Activated gamma-delta T cell treated with Interleukin-2 at 50 U/mL for 16 hours (primary cell): ENCODE data around the gene PRPS1L1.

ENCODE experiments used
- DNase-seq: peaks from one replicate; pipeline ENCODE4 v3.0.0-alpha.2; 2020

PRPS1L1 gene

DNA sequence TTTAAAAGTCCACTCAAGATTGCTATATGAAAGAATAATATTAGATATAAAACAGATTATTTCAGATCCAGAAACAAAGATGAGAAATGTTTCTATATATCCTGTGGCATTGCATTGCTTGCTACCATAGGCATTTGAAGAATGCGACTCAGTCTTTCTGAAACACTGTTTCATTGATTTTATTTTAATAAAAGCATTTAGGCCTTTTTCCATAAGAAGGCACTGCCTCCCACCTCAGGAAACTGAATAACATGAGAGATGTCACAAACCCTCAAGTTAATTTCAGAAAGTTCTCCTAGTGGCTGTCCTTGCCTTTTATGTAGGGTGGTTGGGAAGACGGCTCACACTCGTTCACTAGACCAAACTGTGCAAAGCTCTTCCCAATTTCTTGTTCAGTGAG is 23.3 kb downstream of the PRPS1L1 start:
- DNase-seq = no peak

DNA sequence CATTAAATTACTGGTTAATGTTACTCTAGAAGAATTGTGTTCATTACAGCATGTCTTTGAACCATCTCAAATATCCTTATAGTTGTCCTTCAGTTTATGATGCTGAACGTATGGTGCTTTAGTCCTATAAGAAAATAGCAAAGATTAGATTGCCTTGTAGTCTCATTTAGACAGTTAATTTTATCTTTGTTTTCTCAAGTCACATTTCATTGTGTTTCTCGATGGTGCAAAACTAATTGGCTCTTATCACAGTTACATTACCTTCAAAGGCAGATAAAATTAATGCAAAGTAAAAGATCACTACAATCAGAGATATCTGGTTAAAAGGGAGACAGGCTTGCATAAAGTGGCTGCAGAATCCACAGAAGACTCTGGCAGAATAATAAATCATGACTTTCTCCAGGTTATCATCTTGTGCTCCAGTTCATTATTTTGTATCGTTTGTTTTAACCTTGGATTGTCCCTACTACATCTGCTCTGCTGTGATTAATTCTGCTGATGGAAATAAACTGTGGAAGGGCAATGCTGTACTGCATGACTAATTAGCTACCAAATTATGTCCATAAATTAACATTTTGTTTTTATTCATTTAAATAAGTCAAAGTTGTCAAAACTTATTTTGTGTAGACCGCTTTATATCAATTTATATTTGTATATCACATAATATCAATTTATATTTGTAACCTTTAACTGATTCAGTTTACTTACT is 24.2 kb downstream of the PRPS1L1 start:
- no peak for DNase-seq

- no peak for DNase-seq
Observed at GRCh38 chr7:17998692-17999091, 29.0 kb downstream of the PRPS1L1 start.

- DNase-seq = no peak
Observed at GRCh38 chr7:17996442-17997223, 31.0 kb downstream of the PRPS1L1 start.

DNA sequence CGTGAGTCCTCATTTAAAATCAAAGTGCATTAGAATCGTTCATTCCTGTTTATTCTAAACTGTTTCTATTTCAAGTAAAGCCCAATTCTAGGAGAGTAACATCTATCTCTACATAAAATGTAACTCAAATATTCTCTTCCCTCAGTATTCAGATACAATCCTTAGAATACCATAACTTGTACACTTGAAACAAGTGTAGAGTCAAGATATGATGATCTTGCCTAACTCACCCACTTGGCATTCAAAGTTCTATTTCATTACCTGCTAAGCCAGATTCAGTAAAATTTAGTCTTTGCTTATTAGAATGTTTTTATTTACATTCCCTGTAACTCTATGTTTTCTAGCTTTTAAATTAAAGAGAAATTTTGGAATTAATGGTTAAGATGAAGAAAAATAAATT is 31.6 kb downstream of the PRPS1L1 start:
- DNase-seq = no peak

DNA sequence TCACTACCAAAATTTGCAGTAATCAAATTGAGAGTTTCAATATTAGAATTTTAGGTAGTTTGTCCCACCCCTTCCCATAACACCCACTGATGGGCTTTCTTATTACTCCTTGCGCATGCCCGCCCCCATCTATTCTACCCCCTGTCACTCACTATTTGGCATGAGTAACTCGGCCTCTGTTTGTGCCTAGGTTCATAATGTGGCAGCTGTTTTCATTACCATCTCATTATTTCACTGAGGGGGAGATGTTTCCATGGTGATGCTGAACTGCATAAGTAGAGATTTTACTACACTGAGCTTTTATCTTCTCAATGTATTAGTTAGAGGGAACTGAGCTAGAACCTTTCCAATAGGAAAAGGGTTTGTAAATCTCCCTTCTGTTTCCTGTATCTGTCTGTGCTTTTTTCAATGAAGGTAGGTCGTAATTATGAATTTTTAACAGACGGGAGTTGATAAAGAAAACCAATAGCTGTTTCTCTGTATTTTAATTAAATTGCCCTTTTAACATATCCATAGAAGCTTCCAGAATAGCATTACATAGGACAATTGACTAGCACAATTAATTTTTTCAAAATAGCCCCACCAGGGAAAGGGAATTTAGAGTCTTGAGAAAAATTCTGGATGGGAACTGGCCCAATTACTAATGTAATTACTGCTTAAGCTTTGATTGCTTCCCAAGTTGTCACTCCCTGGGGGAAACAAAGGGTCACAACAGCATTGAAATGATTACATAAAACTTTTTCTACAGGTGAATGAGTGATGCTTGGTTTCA is 33.4 kb downstream of the PRPS1L1 start:
- DNase-seq = no peak

GRCh38 chr7:17991866-17992648 is 35.6 kb downstream of the PRPS1L1 start:
- no peak for DNase-seq

- DNase-seq = no peak
Observed at GRCh38 chr7:17990761-17991160, 36.9 kb downstream of the PRPS1L1 start.

DNA sequence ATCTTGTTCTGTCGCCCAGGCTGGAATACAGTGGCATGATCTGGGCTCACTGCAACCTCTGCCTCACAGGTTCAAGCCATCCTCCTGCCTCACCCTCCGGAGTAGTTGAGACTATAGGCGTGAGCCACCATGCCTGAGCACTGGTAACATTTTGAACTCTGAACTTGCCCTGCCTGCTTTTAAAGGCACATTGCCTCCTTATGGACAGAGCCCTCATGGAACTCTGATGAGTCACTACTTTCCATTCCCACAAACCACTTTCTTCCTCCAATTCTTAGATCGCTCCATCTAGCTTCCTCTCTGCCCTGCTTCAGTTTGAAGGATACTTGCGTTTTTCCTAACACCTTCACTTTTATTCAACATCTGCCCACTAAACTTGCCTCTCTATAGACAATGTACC is 38.1 kb downstream of the PRPS1L1 start:
- DNase-seq = no peak

DNA sequence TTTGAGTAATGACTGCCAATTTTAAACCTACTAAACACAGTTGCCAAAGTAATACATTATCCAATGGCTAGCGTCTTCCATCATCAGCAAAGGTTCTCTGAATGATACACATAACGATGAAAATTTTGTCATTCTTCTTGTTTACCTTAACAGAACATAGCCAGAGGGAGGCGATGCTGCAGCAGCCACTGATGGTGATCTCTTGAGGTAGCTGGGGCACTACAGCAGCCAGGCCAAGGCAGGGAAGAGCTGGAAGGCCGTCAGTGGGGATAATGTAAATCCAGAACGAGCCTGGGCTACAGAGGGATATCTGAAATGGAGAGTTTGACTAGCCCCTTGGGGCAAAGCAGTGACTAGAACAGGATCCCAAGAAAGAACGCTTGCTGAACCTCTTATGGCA is 38.8 kb downstream of the PRPS1L1 start:
- no peak for DNase-seq

GRCh38 chr7:17988141-17988540 is 39.5 kb downstream of the PRPS1L1 start:
- DNase-seq = no peak

- DNase-seq = no peak
Observed at GRCh38 chr7:17986851-17987250, 40.8 kb downstream of the PRPS1L1 start.

- DNase-seq = no peak
Observed at GRCh38 chr7:17985473-17986239, 42.0 kb downstream of the PRPS1L1 start.

- no peak for DNase-seq
Observed at GRCh38 chr7:17984288-17984687, 43.4 kb downstream of the PRPS1L1 start.

DNA sequence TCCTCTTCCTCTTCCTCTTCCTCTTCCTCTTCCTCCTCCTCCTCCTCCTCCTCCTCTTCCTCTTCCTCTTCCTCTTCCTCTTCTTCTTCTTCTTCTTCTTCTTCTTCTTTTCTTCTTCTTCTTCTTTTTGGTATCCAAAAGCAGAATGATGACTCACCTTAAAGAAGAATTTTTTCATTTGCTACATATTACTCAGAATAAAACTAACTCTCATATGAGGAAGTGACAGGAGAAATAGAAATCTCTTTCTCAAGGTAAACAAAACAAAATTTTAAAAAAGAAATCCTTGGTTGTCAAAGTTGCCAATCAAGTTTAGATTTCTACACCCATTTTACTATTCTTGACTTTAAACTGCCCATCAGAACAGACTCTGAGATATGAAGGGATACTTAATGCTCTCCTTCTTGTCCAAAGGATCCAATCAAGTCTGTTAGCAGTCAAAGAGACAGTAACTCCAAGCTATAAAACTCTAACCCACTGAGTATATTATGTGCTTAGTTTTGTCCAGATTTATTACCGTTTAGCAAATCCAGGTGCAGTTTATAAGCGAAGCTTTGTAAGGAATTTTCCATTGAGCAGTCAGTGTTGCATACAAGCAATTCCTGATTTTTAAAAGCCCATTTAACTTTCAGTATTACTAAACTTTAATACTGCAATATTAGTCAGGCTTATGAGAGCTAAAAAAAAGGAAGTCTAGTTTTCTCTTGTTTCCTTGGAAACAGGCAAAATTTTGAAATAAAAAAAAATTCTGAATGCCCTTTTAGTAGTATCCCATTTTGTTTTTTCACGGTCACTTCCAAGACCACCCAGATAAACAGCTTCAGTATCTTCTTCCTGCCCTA is 44.2 kb downstream of the PRPS1L1 start:
- DNase-seq = no peak

DNA sequence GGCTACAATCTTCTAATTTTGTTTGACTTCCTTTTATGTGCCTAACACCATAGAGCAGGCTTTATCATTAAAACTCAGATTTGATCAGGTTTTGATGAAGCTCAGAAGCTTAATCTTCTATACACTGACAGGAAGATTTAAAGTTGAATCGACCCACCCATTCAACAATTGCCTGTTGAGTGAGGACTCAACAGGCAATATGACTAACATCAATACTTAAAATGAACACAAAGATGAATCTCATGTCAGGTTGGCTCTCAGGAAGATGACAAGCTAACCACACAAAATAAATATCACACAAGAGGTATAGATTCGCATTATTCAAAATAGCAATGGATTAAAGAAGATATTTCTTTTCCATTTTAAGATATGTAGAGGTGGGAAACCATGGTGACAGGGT is 50.7 kb downstream of the PRPS1L1 start:
- no peak for DNase-seq
